UCSD-AML1 (cell line): ENCODE measurements around the gene PTPRU.

Experiments
- DNase-seq: peaks from one replicate; lab custom pipeline; 2025; ENCODE audit not compliant: unreplicated experiment; lab: John Stamatoyannopoulos, UW

PTPRU gene

GRCh38 chr1:29264773-29265389, 28.6 kb downstream of the PTPRU start:
- DNase-seq = no peak

GRCh38 chr1:29266912-29267311, 30.6 kb downstream of the PTPRU start:
- no peak for DNase-seq

DNA sequence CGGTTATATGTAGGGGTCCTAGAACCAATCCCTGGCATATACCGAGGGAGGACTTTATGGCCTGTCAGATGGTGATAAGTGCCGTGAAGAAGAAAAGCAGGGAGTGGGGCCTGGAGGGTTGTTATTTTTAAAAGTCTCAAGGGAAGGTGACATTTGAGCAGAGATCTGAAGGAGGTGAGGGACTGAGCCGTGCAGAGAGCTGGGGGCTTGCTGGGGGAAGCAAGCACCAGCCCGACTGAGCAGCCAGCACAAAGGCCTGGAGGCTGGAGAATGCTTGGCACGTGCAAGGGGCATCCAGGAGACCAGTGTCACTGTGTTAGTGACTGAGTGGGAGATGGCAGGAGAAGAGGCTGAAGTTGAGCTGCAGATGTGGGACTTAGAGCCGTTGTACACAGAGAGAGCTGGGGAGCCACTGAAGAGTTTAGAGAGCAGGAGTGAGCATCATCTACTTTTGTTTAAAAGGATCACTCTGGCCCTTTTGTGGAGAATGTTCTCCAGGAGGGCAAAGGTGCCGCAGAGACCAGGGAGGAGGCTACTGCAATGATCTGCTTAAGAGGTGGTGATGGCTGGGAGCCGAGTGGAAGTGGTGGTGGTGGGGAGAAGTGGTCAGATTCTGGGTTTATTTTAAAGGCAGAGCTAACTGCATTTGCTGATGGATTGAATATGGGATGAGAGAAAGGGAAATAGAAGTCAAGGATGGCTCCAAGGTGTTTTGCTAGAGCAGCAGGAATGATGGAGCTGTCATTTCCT, 31.2 kb downstream of the PTPRU start:
- no peak for DNase-seq

GRCh38 chr1:29269382-29269781, 33.1 kb downstream of the PTPRU start:
- no peak for DNase-seq

GRCh38 chr1:29270929-29271521, 34.7 kb downstream of the PTPRU start:
- no peak for DNase-seq

GRCh38 chr1:29271724-29272123, 35.4 kb downstream of the PTPRU start:
- DNase-seq = no peak

GRCh38 chr1:29272147-29272907, 36.0 kb downstream of the PTPRU start:
- DNase-seq = no peak

- DNase-seq = no peak
Measured at GRCh38 chr1:29275435-29275834, 39.1 kb downstream of the PTPRU start.

GRCh38 chr1:29278124-29278523, 41.8 kb downstream of the PTPRU start:
- no peak for DNase-seq

GRCh38 chr1:29279406-29279805, 43.1 kb downstream of the PTPRU start:
- no peak for DNase-seq

GRCh38 chr1:29279951-29280391, 43.6 kb downstream of the PTPRU start:
- no peak for DNase-seq

GRCh38 chr1:29280409-29281131, 44.2 kb downstream of the PTPRU start:
- DNase-seq = no peak

GRCh38 chr1:29281571-29281970, 45.2 kb downstream of the PTPRU start:
- DNase-seq = no peak

DNA sequence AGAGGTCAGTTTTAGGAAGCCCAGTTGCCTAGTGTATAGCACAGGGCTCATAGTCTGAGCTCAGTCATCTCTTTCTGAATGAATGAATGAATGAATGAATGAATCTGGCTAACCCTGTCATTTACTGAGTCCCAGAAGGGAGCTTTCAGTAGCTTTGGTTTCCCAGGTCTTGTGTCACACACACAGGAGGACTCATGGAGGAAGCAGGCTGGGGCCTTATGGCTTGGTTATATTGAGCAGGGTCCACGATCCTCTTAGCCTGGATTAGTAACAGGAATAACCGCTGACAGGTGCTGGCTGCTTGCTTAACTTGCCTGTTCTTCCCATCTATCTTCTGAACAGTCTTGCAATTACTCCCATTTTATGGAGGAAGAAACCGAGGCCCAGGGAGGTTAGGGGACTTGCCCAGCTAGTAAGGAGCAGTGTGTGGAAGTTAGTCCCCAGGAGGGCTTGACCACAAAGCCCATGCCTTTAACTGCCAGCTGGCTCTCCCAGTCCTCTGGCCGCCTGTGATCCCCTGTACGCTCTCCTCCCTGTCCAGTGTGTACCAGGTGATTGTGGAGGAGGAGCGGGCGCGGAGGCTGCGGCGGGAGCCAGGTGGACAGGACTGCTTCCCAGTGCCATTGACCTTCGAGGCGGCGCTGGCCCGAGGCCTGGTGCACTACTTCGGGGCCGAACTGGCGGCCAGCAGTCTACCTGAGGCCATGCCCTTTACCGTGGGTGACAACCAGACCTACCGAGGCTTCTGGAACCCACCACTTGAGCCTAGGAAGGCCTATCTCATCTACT, 46.0 kb downstream of the PTPRU start:
- DNase-seq = no peak

GRCh38 chr1:29282924-29283803, 46.8 kb downstream of the PTPRU start:
- DNase-seq = peak; percentile 94

- DNase-seq = no peak
Measured at GRCh38 chr1:29283804-29284195, 47.5 kb downstream of the PTPRU start.

DNA sequence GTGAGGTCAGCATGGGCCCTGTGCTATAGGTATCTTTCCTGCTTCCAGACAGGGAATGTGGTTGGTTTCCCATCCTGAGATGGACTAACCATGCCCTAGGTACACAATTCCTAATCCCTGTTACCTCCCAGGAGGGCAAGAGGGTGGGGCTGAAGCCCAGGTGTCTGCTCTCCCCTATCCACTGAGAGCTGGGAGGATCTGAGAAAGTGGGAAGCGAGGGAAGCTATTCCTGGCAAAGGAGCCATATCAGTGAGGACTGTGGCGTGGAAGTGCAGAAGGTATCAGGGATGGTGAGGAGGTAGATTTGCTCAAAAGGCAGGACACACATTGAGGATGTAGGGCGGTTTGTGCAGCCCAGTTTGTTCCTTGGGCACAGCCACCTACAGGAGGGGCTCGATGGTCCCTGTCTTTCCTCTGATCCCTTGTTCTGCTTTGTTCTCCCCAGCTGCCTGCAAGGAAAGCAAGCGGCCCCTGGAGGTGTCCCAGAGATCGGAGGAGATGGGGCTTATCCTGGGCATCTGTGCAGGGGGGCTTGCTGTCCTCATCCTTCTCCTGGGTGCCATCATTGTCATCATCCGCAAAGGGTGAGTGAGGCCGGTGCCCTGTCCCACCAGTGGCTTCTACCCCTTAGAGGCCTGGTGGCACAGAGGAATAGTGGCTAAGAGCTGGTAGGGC, 48.1 kb downstream of the PTPRU start:
- DNase-seq = no peak

GRCh38 chr1:29284961-29285560, 48.7 kb downstream of the PTPRU start:
- no peak for DNase-seq
